NCI-H524 (cell line): ENCODE measurements around the gene UBE2D2.
A peak's percentile ranks its signal among the peaks of the same experiment; 100 is the strongest.
"Not testable (repeated sequence)": the region's sequence is repeated elsewhere in the genome, so short reads cannot be mapped to it uniquely, and the experiment has no call there.

Experiments
- DNase-seq, 2 experiments: peaks; one replicate each; lab custom pipeline; 2025; lab: John Stamatoyannopoulos, UW

Gene UBE2D2

GRCh38 chr5:139549162-139549894 is 11.8 kb upstream of the UBE2D2 start:
- no peak for DNase-seq

- DNase-seq: not testable (repeated sequence)
Observed at GRCh38 chr5:139550051-139550872, 10.9 kb upstream of the UBE2D2 start.

GRCh38 chr5:139551191-139551889 is 9.8 kb upstream of the UBE2D2 start:
- DNase-seq: no peak

GRCh38 chr5:139552893-139553575 is 8.1 kb upstream of the UBE2D2 start:
- peak in 1 of 2 experiments; percentile 25 for DNase-seq

GRCh38 chr5:139554264-139554663 is 6.9 kb upstream of the UBE2D2 start:
- no peak for DNase-seq

- no peak for DNase-seq
Observed at GRCh38 chr5:139557811-139558210, 3.3 kb upstream of the UBE2D2 start.

- DNase-seq: peak; percentile 19 to 35
Observed at GRCh38 chr5:139561655-139562451, 714 bp downstream of the UBE2D2 start.

- DNase-seq: no peak
Observed at GRCh38 chr5:139562847-139563246, 1.7 kb downstream of the UBE2D2 start.

GRCh38 chr5:139565411-139566305 is 4.5 kb downstream of the UBE2D2 start:
- peak in 1 of 2 experiments; percentile 8 for DNase-seq

- DNase-seq: no peak
Observed at GRCh38 chr5:139566611-139567010, 5.5 kb downstream of the UBE2D2 start.

GRCh38 chr5:139569270-139569955 is 8.3 kb downstream of the UBE2D2 start:
- no peak for DNase-seq

GRCh38 chr5:139571543-139571942 is 10.4 kb downstream of the UBE2D2 start:
- no peak for DNase-seq

- DNase-seq: no peak
Observed at GRCh38 chr5:139571966-139572365, 10.8 kb downstream of the UBE2D2 start.

- DNase-seq: peak; percentile 4 to 48
Observed at GRCh38 chr5:139574641-139575312, 13.6 kb downstream of the UBE2D2 start.

GRCh38 chr5:139575313-139575646 is 14.1 kb downstream of the UBE2D2 start:
- DNase-seq: no peak

- DNase-seq: no peak
Observed at GRCh38 chr5:139575751-139576150, 14.6 kb downstream of the UBE2D2 start.

GRCh38 chr5:139577689-139578290 is 16.7 kb downstream of the UBE2D2 start:
- DNase-seq: no peak

- DNase-seq: no peak
Observed at GRCh38 chr5:139578325-139578724, 17.2 kb downstream of the UBE2D2 start.

- DNase-seq: not testable (repeated sequence)
Observed at GRCh38 chr5:139582181-139582580, 21.0 kb downstream of the UBE2D2 start.
